DMS153 treated with DMSO at 0.1 percent for 48 hours (cell line): ENCODE data around the gene DYNC1H1.
A peak's percentile ranks its signal among the peaks of the same experiment; 100 is the strongest.

Source experiments
- DNase-seq: peaks from one replicate; lab custom pipeline; 2025; ENCODE audit not compliant: unreplicated experiment; lab: John Stamatoyannopoulos, UW

DYNC1H1 gene

GRCh38 chr14:102086972-102087761 is 122.8 kb downstream of the DYNC1H1 start, which contains the start of gene HSP90AA1:
TSS of gene HSP90AA1 (minus strand) at chr14:102087044. CDS start at chr14:102086378, 666 bp downstream.
- peak; percentile 31 for DNase-seq

- DNase-seq, result no peak
These were observed 123.3 kb downstream of the DYNC1H1 start for GRCh38 chr14:102087762-102088011.

- DNase-seq, result no peak
These were observed 123.8 kb downstream of the DYNC1H1 start for GRCh38 chr14:102088012-102088792.

- DNase-seq, result no peak
These were observed 125.4 kb downstream of the DYNC1H1 start for GRCh38 chr14:102089621-102090343.

- DNase-seq, result no peak
These were observed 126.3 kb downstream of the DYNC1H1 start for GRCh38 chr14:102090713-102091112.

GRCh38 chr14:102092806-102093205 is 128.4 kb downstream of the DYNC1H1 start:
- no peak for DNase-seq

- DNase-seq, result no peak
These were observed 129.7 kb downstream of the DYNC1H1 start for GRCh38 chr14:102094101-102094500.

- DNase-seq, result no peak
These were observed 131.0 kb downstream of the DYNC1H1 start for GRCh38 chr14:102095231-102095870.

- DNase-seq, result no peak
These were observed 131.6 kb downstream of the DYNC1H1 start for GRCh38 chr14:102095871-102096568.

- DNase-seq, result peak; percentile 1
These were observed 132.3 kb downstream of the DYNC1H1 start for GRCh38 chr14:102096569-102097188.

- DNase-seq, result no peak
These were observed 133.2 kb downstream of the DYNC1H1 start for GRCh38 chr14:102097441-102098135.

- DNase-seq, result no peak
These were observed 138.8 kb downstream of the DYNC1H1 start for GRCh38 chr14:102103062-102103695.

GRCh38 chr14:102105369-102105768 is 141.0 kb downstream of the DYNC1H1 start:
- no peak for DNase-seq
